Hair follicular keratinocyte (primary cell): ENCODE data around the gene TMSB15C. TPM values are rescaled to one million over a fixed set of nuclear protein-coding genes. Genes with fewer than 3 reads are reported as not detected.

Experiments used
- total RNA-seq: library from RNA; depleted of rRNA; stranded (reverse); fragments of >200 nt; gene quantifications from 2 replicates; pipeline ENCODE4 v1.2.3, GENCODE V29; 2015

Gene TMSB15C
- 1.5 and 2.7 TPM in 2 replicates for total RNA-seq

DNA sequence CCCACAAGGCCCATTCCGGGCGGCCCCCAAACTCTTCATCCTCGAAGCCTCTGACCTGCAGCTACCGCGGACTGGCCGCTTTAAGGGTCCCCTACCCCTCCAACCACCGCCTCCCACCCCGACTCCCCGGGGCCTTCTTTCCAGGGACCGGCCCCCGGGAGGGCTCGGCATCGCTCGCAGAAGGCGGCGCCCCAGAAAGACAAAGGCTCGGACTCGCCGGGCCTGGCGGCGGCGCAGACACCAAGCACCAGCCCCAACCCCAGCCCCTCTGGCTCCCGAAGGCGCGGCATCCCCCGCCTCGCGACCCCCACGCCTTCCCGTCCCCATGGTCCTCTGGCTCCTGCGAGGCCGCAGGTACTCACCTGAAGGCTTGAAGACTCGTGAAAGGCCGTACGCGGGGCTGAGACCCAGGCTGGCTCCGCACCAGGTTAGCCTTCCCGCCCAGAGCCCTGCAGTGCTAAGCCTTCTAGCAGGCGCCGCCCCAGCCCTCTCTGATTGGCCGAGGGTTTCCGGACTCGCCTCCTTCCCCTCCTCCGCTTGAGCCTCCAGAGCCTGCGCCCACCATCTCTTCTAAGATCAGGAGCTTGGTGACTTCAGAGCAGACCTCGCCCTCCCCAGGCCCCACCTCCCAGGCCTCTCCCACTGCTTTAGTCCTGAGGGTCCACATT lies at the start of gene TMSB15C:
TMSB15C (minus strand) TSS at position 459 of the 668 bp plus-strand sequence.

GRCh38 chrX:104112326-104112951 lies 36.4 kb upstream of the TMSB15C start, which contains the start of gene ZCCHC18:
Gene ZCCHC18, plus strand, starts transcription at chrX:104112523. Its CDS starts 1,589 bp downstream, at chrX:104114112.

GRCh38 chrX:104039689-104040505 lies 36.1 kb downstream of the TMSB15C start, which contains the start of gene H2BW2:
Gene H2BW2, plus strand, starts transcription at chrX:104039956. Its CDS starts 39 bp downstream, at chrX:104039995.

Other genes with a start within 250 kb of the TMSB15C start
- 0.23 and 0.38 TPM in 2 replicates for gene RAB9B, start 244.0 kb downstream of the TMSB15C start, total RNA-seq
- gene TMSB15B, start 113.6 kb downstream of the TMSB15C start, total RNA-seq = 7.8 and 18.3 TPM in 2 replicates
- not detected in 2 replicates for gene H2BW1, start 62.5 kb downstream of the TMSB15C start, total RNA-seq
- not detected in 2 replicates for gene H2BW2, start 36.3 kb downstream of the TMSB15C start, total RNA-seq
- gene ZCCHC18, start 36.3 kb upstream of the TMSB15C start, total RNA-seq = 0.31 TPM in 1 of 2 replicates, not detected in the other
- 2.6 and 4.7 TPM in 2 replicates for gene SLC25A53, start 80.8 kb upstream of the TMSB15C start, total RNA-seq
- gene FAM199X, start 90.2 kb upstream of the TMSB15C start, total RNA-seq = 14.7 and 19.2 TPM in 2 replicates
- gene ESX1, start 178.7 kb upstream of the TMSB15C start, total RNA-seq = 0.15 and 2.4 TPM in 2 replicates